Fibroblast of the aortic adventitia (primary cell): ENCODE measurements around the gene ZNF526. TPM values are rescaled to one million over a fixed set of nuclear protein-coding genes. Genes with fewer than 3 reads are reported as not detected.

Source experiments
- DNase-seq: peaks from one replicate; pipeline ENCODE4 v3.0.0-alpha.2; 2010; ENCODE audit warnings: low read depth
- H3K4me3 ChIP-seq: 2 replicates; pipeline ENCODE4 v1.5.1; 2011; ENCODE audit warnings: low read depth, mild to moderate bottlenecking, control low read depth, low read length, moderate library complexity
- total RNA-seq: library from RNA; depleted of rRNA; stranded (reverse); fragments of >200 nt; gene quantifications from 2 replicates; pipeline ENCODE4 v1.2.3, GENCODE V29; 2012; ENCODE audit warnings: low replicate concordance
- TF ChIP-seq, protein P1 (sequence below): IDR thresholded peaks from 2 replicates; pipeline ENCODE4 v1.5.1; 2011; ENCODE audit warnings: mild to moderate bottlenecking, low read length, control low read depth, inconsistent platforms; ENCODE audit not compliant: insufficient read depth

ZNF526 gene
- total RNA-seq, 1 donor = 13.0 TPM

DNA sequence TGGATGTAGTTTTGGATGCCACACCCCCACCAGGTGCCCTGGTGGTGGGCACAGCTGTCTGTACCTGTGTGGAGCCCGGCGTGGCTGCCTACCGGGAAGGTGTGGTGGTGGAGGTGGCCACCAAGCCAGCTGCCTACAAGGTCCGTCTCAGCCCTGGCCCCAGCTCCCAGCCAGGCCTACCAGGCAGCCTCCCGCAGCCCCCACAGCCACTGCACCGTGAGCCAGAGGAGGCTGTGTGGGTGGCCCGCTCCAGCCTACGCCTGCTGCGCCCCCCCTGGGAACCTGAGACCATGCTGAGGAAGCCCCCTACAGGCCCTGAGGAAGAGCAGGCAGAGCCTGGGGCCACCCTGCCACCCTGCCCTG, 52.4 kb downstream of the ZNF526 start:
- TF ChIP-seq, protein P1, sequence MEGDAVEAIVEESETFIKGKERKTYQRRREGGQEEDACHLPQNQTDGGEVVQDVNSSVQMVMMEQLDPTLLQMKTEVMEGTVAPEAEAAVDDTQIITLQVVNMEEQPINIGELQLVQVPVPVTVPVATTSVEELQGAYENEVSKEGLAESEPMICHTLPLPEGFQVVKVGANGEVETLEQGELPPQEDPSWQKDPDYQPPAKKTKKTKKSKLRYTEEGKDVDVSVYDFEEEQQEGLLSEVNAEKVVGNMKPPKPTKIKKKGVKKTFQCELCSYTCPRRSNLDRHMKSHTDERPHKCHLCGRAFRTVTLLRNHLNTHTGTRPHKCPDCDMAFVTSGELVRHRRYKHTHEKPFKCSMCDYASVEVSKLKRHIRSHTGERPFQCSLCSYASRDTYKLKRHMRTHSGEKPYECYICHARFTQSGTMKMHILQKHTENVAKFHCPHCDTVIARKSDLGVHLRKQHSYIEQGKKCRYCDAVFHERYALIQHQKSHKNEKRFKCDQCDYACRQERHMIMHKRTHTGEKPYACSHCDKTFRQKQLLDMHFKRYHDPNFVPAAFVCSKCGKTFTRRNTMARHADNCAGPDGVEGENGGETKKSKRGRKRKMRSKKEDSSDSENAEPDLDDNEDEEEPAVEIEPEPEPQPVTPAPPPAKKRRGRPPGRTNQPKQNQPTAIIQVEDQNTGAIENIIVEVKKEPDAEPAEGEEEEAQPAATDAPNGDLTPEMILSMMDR = no peak
- H3K4me3 ChIP-seq = no peak overlapping the region
- no peak for DNase-seq

DNA sequence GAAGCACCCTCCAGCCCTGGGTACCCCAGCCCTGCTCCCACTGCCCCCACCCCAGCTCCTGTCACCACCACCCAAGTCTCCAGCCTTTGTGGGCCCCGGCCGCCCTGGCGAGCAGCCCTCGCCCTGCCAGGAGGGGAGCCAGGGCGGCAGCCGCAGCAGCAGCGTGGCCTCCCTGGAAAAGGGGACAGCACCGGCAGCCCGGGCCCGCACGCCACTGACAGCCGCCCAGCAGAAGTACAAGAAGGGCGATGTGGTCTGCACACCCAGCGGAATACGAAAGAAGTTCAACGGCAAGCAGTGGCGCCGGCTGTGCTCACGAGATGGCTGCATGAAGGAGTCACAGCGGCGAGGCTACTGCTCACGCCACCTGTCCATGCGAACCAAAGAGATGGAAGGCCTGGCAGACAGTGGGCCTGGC, 52.9 kb downstream of the ZNF526 start:
- DNase-seq = no peak
- no peak overlapping the region for H3K4me3 ChIP-seq
- TF ChIP-seq, protein P1 = no peak

DNA sequence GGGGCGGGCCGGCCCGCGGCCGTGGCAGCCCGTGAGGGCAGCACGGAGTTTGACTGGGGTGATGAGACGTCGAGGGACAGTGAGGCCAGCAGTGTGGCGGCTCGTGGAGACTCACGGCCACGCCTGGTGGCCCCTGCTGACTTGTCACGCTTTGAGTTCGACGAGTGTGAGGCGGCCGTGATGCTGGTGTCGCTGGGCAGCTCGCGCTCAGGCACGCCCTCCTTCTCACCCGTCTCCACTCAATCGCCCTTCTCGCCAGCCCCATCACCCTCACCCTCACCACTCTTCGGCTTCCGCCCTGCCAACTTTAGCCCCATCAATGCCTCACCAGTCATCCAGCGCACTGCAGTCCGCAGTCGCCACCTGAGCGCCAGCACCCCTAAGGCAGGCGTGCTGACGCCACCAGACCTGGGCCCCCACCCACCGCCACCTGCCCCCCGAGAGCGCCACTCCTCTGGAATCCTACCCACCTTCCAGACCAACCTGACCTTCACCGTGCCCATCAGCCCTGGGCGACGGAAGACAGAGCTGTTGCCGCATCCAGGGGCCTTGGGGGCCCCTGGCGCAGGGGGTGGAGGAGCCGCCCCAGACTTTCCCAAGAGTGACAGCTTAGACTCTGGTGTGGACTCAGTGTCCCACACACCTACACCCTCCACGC, 53.4 kb downstream of the ZNF526 start:
- TF ChIP-seq, protein P1 = no peak
- H3K4me3 ChIP-seq = no peak overlapping the region
- no peak for DNase-seq

DNA sequence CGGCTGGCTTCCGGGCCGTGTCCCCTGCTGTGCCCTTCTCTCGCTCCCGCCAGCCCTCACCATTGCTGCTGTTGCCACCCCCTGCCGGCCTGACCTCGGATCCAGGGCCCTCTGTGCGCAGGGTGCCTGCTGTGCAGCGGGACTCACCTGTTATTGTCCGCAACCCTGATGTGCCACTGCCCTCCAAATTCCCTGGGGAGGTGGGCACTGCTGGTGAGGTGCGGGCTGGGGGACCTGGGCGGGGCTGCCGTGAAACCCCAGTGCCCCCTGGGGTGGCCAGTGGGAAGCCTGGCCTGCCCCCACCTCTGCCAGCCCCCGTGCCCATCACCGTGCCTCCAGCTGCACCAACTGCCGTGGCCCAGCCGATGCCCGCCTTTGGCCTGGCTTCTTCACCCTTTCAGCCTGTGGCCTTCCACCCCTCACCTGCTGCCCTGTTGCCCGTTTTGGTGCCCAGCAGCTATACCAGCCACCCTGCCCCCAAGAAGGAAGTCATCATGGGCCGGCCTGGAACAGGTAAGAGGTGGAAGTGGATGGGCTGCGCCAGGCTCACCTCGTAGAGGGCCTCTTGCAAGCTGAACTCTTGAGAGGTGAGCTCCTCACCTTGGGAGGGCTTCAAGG, 54.1 kb downstream of the ZNF526 start:
- no peak overlapping the region for H3K4me3 ChIP-seq
- no peak for DNase-seq

DNA sequence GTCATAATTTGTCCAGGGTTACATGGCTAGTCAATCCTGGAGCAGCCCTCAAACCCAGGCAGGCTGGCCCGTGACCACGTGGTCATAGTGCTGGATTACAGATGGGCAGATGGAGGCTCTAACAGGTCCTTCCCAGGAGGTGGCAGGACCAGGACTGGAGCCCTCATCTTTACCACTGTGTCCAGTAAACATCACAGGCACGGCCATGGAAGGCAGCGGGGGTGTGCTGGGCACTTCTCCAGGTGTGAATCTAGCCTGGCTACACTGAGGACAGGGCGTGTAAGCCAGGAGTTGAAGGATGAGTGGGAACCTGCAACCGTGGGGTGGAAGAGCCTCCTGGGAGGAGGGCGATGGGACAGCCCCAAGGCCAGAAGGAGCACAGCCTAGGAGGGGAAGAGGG, 55.0 kb downstream of the ZNF526 start:
- DNase-seq = no peak

More for the DNA sequence above, 54.1 kb downstream of the ZNF526 start:
- TF ChIP-seq, protein P1 = no peak

DNA sequence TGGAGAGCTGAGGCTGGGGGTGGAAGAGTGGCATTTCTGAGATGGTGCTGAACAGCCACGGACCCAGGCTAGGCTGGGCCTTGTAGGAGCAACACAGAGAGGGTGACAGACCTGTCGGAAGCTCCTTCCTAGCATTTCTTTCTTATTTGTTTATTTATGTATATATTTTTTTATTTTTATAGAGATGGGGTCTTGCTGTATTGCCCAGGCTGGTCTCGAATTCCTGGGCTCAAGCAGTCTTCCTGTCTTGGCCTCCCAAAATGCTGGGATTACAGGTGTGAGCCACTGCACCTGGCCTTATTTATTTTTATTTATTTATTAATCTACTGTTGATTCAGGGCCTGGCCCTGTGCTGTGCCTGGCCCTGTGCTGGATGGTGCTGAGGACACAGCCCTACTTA, 55.4 kb downstream of the ZNF526 start:
- TF ChIP-seq, protein P1 = no peak
- H3K4me3 ChIP-seq = peak overlapping the region; percentile 17

More for the DNA sequence above, 55.0 kb downstream of the ZNF526 start:
- peak overlapping the region; percentile 25 for H3K4me3 ChIP-seq
- TF ChIP-seq, protein P1 = no peak

DNA sequence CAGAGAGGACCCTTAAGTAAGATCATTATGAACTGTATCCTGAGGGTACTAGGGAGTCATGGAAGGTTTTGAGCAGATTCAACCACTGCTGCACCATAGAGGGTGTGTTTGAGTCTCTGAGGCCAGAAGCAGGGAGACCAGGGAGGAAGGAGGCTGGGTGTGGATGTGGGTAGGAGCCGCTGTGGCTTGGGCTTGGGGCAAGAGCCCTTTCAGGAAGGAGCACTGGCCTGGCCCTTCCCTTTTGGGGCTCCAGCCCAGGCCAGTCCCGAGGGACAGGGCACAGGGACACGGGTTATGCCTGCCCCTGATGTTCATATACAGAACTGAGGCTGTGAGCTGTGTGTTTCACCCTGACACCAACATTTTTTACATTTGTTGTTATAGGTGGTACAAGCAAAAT, 56.2 kb downstream of the ZNF526 start:
- TF ChIP-seq, protein P1 = no peak
- no peak overlapping the region for H3K4me3 ChIP-seq
- no peak for DNase-seq

More for the DNA sequence above, 55.4 kb downstream of the ZNF526 start:
- no peak for DNase-seq
